Measurements from ENCODE around the gene EPB41.

GRCh38 chr1:28905921-28906666 is 8.3 kb upstream of the EPB41 start:
- TF ChIP-seq FOXA1 (IDR thresholded peaks at IDR 0.05) (no peak), FOXK2 (IDR thresholded peaks at IDR 0.05) (no peak), ELF4 (IDR thresholded peaks at IDR 0.05) (no peak), FOXM1 (IDR thresholded peaks at IDR 0.05; ENCODE audit: borderline replicate concordance) (no peak), SUZ12 (IDR thresholded peaks at IDR 0.05) (no peak), L3MBTL2 (conservative IDR thresholded peaks at IDR 0.05) (no peak), ZNF384 (IDR thresholded peaks at IDR 0.05) (no peak), ARNT (IDR thresholded peaks at IDR 0.05) (no peak), LEF1 (IDR thresholded peaks at IDR 0.05; ENCODE audit: borderline replicate concordance) (no peak), SP1 (IDR thresholded peaks at IDR 0.05) (no peak), PKNOX1 (IDR thresholded peaks at IDR 0.05) (no peak), BHLHE40 (IDR thresholded peaks at IDR 0.05; ENCODE audit: borderline replicate concordance) (no peak)
